ENCODE data around the gene UCK2. TPM values are rescaled to one million over a fixed set of nuclear protein-coding genes. Genes with fewer than 3 reads are reported as not detected.

The UCK2 gene
- total RNA-seq, 1 experiment from 2014 or later = 77.9 TPM

- Mint-ChIP-seq H3K9me3 (peaks cover 0 to 3% of the 10 kb centered on the region in 2 experiments; a peak in 2 of 5 replicates), H3K27me3 (ENCODE audit: low read depth) (no peaks in the 10 kb centered on the region), H3K27ac (peak overlapping the region in 2 of 3 experiments; percentile 33 to 36; a peak in 1 of 7 replicates), H3K36me3 (ENCODE audit: insufficient read depth in 1 of 3, low read depth in 3 of 3) (peaks cover 45 to 80% (median 78%) of the 10 kb centered on the region in 3 experiments), H3K4me3 (no peak overlapping the region), H3K4me1 (no peaks in the 10 kb centered on the region)
- H4K8ac ChIP-seq (replicated peaks; ENCODE audit: insufficient read length, low read depth, low read length) = no peak overlapping the region
- H3K9ac ChIP-seq (ENCODE audit: extremely low read depth, insufficient read length, low read length) = no peak overlapping the region
- H3K14ac ChIP-seq (ENCODE audit: insufficient read depth, low read length) = no peak overlapping the region
- no peak overlapping the region for H4K5ac ChIP-seq (ENCODE audit: insufficient read length, low read depth, low read length)
- H3K79me1 ChIP-seq (ENCODE audit: insufficient read depth, low read depth, low read length, poor library complexity, severe bottlenecking) = no peaks in the 10 kb centered on the region
- no peaks in the 10 kb centered on the region for H4K20me1 ChIP-seq (ENCODE audit: control insufficient read depth, insufficient read depth, insufficient read length)
- TF ChIP-seq CTCF (conservative IDR thresholded peaks at IDR 0.05) = no peak
- no peaks in the 10 kb centered on the region for H3K4me1 ChIP-seq (ENCODE audit: insufficient read depth, low read length)
- H3K4me2 ChIP-seq (ENCODE audit: insufficient read depth, insufficient read length, low read length) = no peak overlapping the region
- no peaks in the 10 kb centered on the region for H3K27me3 ChIP-seq (ENCODE audit: insufficient read depth, low read length)
- H3K4ac ChIP-seq (ENCODE audit: low read depth, low read length) = no peak overlapping the region
- no peak overlapping the region for H3K23ac ChIP-seq (ENCODE audit: insufficient read length, low read depth, low read length)
- no peak overlapping the region for H3K18ac ChIP-seq (ENCODE audit: insufficient read length, low read depth, low read length)
- DNase-seq = no peak
- no peak overlapping the region for H2AK5ac ChIP-seq (ENCODE audit: insufficient read length, low read length)
- H3K79me2 ChIP-seq (ENCODE audit: insufficient read depth, low read length) = peaks cover 3% of the 10 kb centered on the region; the same call in 1 of the 2 replicates
- no peak overlapping the region for H2BK5ac ChIP-seq (ENCODE audit: insufficient read length, low read length)
- no CpG with 5 or more reads among the region's 4 CpGs for WGBS (ENCODE audit: extremely low coverage, insufficient read length, low lambda C conversion rate)
- no peak overlapping the region for H2BK15ac ChIP-seq (ENCODE audit: low read depth, low read length)
- H3K27ac ChIP-seq (ENCODE audit: insufficient read length, low read depth, low read length) = no peak overlapping the region
- H2BK120ac ChIP-seq (ENCODE audit: low read depth, low read length, poor library complexity, severe bottlenecking) = no peak overlapping the region
- H3K23me2 ChIP-seq (ENCODE audit: insufficient read length, low read depth, low read length, poor library complexity, severe bottlenecking) = no peaks in the 10 kb centered on the region
- H3T11ph ChIP-seq (ENCODE audit: low read length) = no peak overlapping the region
- H3K56ac ChIP-seq (ENCODE audit: insufficient read length, low read depth, low read length) = no peak overlapping the region
- H2BK20ac ChIP-seq (ENCODE audit: low read depth, low read length, poor library complexity, severe bottlenecking) = no peak overlapping the region
- no peak overlapping the region for H2BK12ac ChIP-seq (ENCODE audit: insufficient read length, low read depth, low read length)
- H2AFZ ChIP-seq (ENCODE audit: low read length) = no peak overlapping the region
- no peak overlapping the region for H4K91ac ChIP-seq (ENCODE audit: insufficient read length, low read depth, low read length)
- H3K9me3 ChIP-seq (ENCODE audit: control insufficient read depth, low read depth, low read length) = no peaks in the 10 kb centered on the region
Measured at GRCh38 chr1:165892935-165893334, 65.5 kb downstream of the UCK2 start.
